ENCODE data around the gene PAPPA2.

- TF ChIP-seq, protein P1, sequence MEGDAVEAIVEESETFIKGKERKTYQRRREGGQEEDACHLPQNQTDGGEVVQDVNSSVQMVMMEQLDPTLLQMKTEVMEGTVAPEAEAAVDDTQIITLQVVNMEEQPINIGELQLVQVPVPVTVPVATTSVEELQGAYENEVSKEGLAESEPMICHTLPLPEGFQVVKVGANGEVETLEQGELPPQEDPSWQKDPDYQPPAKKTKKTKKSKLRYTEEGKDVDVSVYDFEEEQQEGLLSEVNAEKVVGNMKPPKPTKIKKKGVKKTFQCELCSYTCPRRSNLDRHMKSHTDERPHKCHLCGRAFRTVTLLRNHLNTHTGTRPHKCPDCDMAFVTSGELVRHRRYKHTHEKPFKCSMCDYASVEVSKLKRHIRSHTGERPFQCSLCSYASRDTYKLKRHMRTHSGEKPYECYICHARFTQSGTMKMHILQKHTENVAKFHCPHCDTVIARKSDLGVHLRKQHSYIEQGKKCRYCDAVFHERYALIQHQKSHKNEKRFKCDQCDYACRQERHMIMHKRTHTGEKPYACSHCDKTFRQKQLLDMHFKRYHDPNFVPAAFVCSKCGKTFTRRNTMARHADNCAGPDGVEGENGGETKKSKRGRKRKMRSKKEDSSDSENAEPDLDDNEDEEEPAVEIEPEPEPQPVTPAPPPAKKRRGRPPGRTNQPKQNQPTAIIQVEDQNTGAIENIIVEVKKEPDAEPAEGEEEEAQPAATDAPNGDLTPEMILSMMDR (IDR thresholded peaks at IDR 0.05; ENCODE audit: low read length): no peak
- TF ChIP-seq EZH2 (IDR thresholded peaks at IDR 0.05; ENCODE audit: borderline replicate concordance, low read length): no peak
Observed at GRCh38 chr1:176791906-176792305, 328.9 kb downstream of the PAPPA2 start.
